ENCODE data around the gene ARRDC1.
"Not testable (repeated sequence)": the region's sequence is repeated elsewhere in the genome, so short reads cannot be mapped to it uniquely, and the experiment has no call there.

Gene ARRDC1

GRCh38 chr9:137592767-137593166 is 12.7 kb upstream of the ARRDC1 start:
- DNase-seq (no peak), ATAC-seq (replicated peaks) (no peak)
- Mint-ChIP-seq H3K4me3 (no peak overlapping the region), H3K27ac (no peak overlapping the region), H3K4me1 (peaks cover 10 to 21% of the 10 kb centered on the region in 2 donors), H3K27me3 (no peaks in the 10 kb centered on the region), H3K9me3 (no peaks in the 10 kb centered on the region), H3K36me3 (peaks cover 4 to 17% of the 10 kb centered on the region in 2 donors)

- ATAC-seq (replicated peaks), result no peak
- Mint-ChIP-seq H3K27ac (no peak overlapping the region), H3K36me3 (peaks cover 0 to 13% of the 10 kb centered on the region in 2 donors), H3K4me1 (peaks cover 6 to 17% of the 10 kb centered on the region in 2 donors), H3K27me3 (no peaks in the 10 kb centered on the region), H3K4me3 (no peak overlapping the region), H3K9me3 (no peaks in the 10 kb centered on the region)
- DNase-seq, result no peak
These were observed 12.3 kb upstream of the ARRDC1 start for GRCh38 chr9:137593176-137593575.

GRCh38 chr9:137596577-137596976 is 8.9 kb upstream of the ARRDC1 start:
- not testable (repeated sequence) for H3K27me3 Mint-ChIP-seq; H3K4me3 Mint-ChIP-seq; H3K27ac Mint-ChIP-seq; ATAC-seq (replicated peaks); H3K9me3 Mint-ChIP-seq; H3K36me3 Mint-ChIP-seq; H3K4me1 Mint-ChIP-seq; DNase-seq

GRCh38 chr9:137598943-137599342 is 6.5 kb upstream of the ARRDC1 start:
- Mint-ChIP-seq H3K4me1 (peaks cover 14 to 21% of the 10 kb centered on the region in 2 donors), H3K27ac (no peak overlapping the region), H3K4me3 (no peak overlapping the region), H3K27me3 (no peaks in the 10 kb centered on the region), H3K36me3 (peaks cover 0 to 6% of the 10 kb centered on the region in 2 donors), H3K9me3 (no peaks in the 10 kb centered on the region)
- no peak for ATAC-seq (replicated peaks)
- no peak for DNase-seq

- Mint-ChIP-seq H3K4me3 (no peak overlapping the region), H3K4me1 (peaks cover 25 to 36% of the 10 kb centered on the region in 2 donors), H3K27me3 (no peaks in the 10 kb centered on the region), H3K9me3 (no peaks in the 10 kb centered on the region), H3K27ac (peak overlapping the region; percentile 21), H3K36me3 (peaks cover 0 to 3% of the 10 kb centered on the region in 2 donors)
- no peak for DNase-seq
- ATAC-seq (replicated peaks), result no peak
These were observed 2.8 kb upstream of the ARRDC1 start for GRCh38 chr9:137602661-137603060.

- H3K36me3 Mint-ChIP-seq, result peaks cover 0 to 3% of the 10 kb centered on the region in 2 donors
- no peaks in the 10 kb centered on the region for H3K27me3 Mint-ChIP-seq
- ATAC-seq (replicated peaks) (no peak), DNase-seq (no peak)
- H3K9me3 Mint-ChIP-seq, result no peaks in the 10 kb centered on the region
- H3K4me3 Mint-ChIP-seq, result no peak overlapping the region
- peak overlapping the region; percentile 56 for H3K27ac Mint-ChIP-seq
- H3K4me1 Mint-ChIP-seq, result peaks cover 21 to 32% of the 10 kb centered on the region in 2 donors
These were observed 1.6 kb upstream of the ARRDC1 start for GRCh38 chr9:137603879-137604278.

GRCh38 chr9:137604345-137605086 is 970 bp upstream of the ARRDC1 start:
- Mint-ChIP-seq H3K36me3 (peaks cover 0 to 3% of the 10 kb centered on the region in 2 donors), H3K4me3 (peak overlapping the region; percentile 29 to 65), H3K27me3 (no peaks in the 10 kb centered on the region), H3K27ac (peak overlapping the region; percentile 37), H3K4me1 (peaks cover 21 to 32% of the 10 kb centered on the region in 2 donors), H3K9me3 (no peaks in the 10 kb centered on the region)
- no peak for DNase-seq
- no peak for ATAC-seq (replicated peaks)

DNA sequence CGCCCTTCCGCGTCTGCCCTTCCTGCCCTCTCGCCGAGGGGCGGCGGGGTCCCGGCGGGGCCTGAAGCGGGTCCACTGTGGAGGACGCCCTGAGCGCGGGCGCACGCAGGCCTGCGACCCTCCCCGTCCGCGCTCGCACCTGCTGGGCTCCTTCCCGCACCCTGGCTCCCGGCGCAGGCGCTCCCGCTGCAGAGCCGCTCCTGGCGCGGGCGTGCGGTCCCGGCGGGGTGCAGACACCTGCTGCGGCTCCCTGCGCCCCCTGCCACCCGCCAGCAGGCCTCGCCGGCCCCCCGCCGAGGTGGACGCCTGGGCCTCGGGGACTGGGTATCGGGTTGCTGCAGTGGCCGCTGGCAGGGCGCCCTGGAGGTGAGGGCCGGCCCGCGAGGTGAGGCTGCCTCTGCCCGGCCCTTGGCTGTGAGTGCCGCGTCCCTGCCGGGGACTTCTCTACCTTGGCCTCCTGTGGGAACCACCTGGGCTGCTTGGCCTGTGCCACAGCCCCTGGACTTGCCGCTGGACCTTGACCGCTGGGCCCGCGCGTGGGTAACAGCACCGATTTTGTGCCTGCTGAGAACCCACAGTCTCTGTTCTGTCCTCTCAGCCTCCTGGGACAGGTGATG is 627 bp downstream of the ARRDC1 start:
- Mint-ChIP-seq H3K27me3 (no peaks in the 10 kb centered on the region), H3K36me3 (peaks cover 0 to 3% of the 10 kb centered on the region in 2 donors), H3K4me3 (peak overlapping the region; percentile 83 to 85), H3K9me3 (no peaks in the 10 kb centered on the region), H3K4me1 (peaks cover 21 to 33% of the 10 kb centered on the region in 2 donors), H3K27ac (peak overlapping the region; percentile 65)
- peak; percentile 10 to 12 for ATAC-seq (replicated peaks)
- DNase-seq, result no peak

DNA sequence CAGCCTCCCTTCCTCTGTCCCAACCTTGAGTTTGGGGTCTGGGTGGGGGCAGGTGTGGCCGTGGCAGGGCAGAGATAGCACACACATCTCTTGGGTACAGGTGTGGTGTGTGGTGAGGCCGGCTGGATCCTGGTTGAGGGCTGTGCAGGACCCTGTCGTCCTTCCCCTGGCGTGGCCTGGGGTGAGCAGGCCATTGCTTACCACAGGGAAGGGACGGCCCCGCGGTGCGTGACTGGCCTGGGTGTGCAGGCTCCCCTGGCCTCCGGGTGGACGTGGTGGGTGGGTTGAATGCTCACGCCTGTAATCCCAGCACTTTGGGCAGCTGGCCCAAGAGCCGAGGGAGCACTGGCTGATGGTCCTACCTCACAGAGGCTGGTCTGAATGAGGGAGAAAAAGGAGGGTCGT is 1.2 kb downstream of the ARRDC1 start:
- H3K36me3 Mint-ChIP-seq, result peaks cover 0 to 7% of the 10 kb centered on the region in 2 donors
- ATAC-seq (replicated peaks) (no peak), DNase-seq (no peak)
- peaks cover 25 to 38% of the 10 kb centered on the region in 2 donors for H3K4me1 Mint-ChIP-seq
- no peak overlapping the region for H3K27ac Mint-ChIP-seq
- peak overlapping the region; percentile 83 to 85 for H3K4me3 Mint-ChIP-seq
- H3K9me3 Mint-ChIP-seq, result no peaks in the 10 kb centered on the region
- no peaks in the 10 kb centered on the region for H3K27me3 Mint-ChIP-seq

- no peaks in the 10 kb centered on the region for H3K9me3 Mint-ChIP-seq
- H3K27me3 Mint-ChIP-seq, result no peaks in the 10 kb centered on the region
- H3K36me3 Mint-ChIP-seq, result peaks cover 0 to 7% of the 10 kb centered on the region in 2 donors
- H3K27ac Mint-ChIP-seq, result peak overlapping the region; percentile 14
- H3K4me1 Mint-ChIP-seq, result peaks cover 28 to 38% of the 10 kb centered on the region in 2 donors
- ATAC-seq (replicated peaks) (no peak), DNase-seq (no peak)
- H3K4me3 Mint-ChIP-seq, result peak overlapping the region; percentile 83 to 85
These were observed 1.8 kb downstream of the ARRDC1 start for GRCh38 chr9:137607141-137607857.

GRCh38 chr9:137610944-137611343 is 5.5 kb downstream of the ARRDC1 start:
- Mint-ChIP-seq H3K27ac (peak overlapping the region; percentile 87), H3K36me3 (peaks cover 9 to 22% of the 10 kb centered on the region in 2 donors), H3K4me3 (no peak overlapping the region), H3K4me1 (peaks cover 27 to 40% of the 10 kb centered on the region in 2 donors), H3K9me3 (no peaks in the 10 kb centered on the region), H3K27me3 (no peaks in the 10 kb centered on the region)
- ATAC-seq (replicated peaks), result no peak
- DNase-seq, result no peak

GRCh38 chr9:137611623-137612609 is 6.4 kb downstream of the ARRDC1 start:
- ATAC-seq (replicated peaks) (peak; percentile 54 to 59), DNase-seq (no peak)
- no peaks in the 10 kb centered on the region for H3K27me3 Mint-ChIP-seq

GRCh38 chr9:137612741-137613142 is 7.3 kb downstream of the ARRDC1 start:
- Mint-ChIP-seq H3K9me3 (no peaks in the 10 kb centered on the region), H3K4me1 (peaks cover 20 to 40% of the 10 kb centered on the region in 2 donors), H3K36me3 (peaks cover 9 to 25% of the 10 kb centered on the region in 2 donors), H3K27ac (peak overlapping the region; percentile 42), H3K27me3 (no peaks in the 10 kb centered on the region), H3K4me3 (no peak overlapping the region)
- ATAC-seq (replicated peaks) (no peak), DNase-seq (no peak)

More at GRCh38 chr9:137611623-137612609, 6.4 kb downstream of the ARRDC1 start:
- Mint-ChIP-seq H3K4me1 (peaks cover 24 to 39% of the 10 kb centered on the region in 2 donors), H3K4me3 (no peak overlapping the region), H3K36me3 (peaks cover 9 to 22% of the 10 kb centered on the region in 2 donors), H3K27ac (peak overlapping the region; percentile 87), H3K9me3 (no peaks in the 10 kb centered on the region)

Measured in stimulated activated naive B cell treated with anti-CD40 and anti-IgM and Interleukin-4, amounts not matched to agents 10 μg/mL and 1 μg/mL and 100 μg/mL, for 72 hours (primary cell).